Spleen (tissue), 11 donors: ENCODE measurements around the gene MAN2A2. TPM values are rescaled to one million over a fixed set of nuclear protein-coding genes. Genes with fewer than 3 reads are reported as not detected.
A peak's percentile ranks its signal among the peaks of the same experiment; 100 is the strongest.
"Not testable (repeated sequence)": the region's sequence is repeated elsewhere in the genome, so short reads cannot be mapped to it uniquely, and the experiment has no call there.

Source experiments
- DNase-seq: peaks from one replicate; pipeline ENCODE4 v3.0.0-alpha.2; 2020
- H3K27ac ChIP-seq, 8 donors: fragments of 200-600 bp; sonication (generic) in 7 of 8; 1 replicate in 4 of 8; 2 replicates in 4 of 8; pipeline versions ENCODE4 v1.5.0 to v1.8.0; 2016 to 2021; ENCODE audit warnings: inconsistent platforms in 4 of 8, mild to moderate bottlenecking in 4 of 8, moderate library complexity in 1 of 8
- H3K27me3 ChIP-seq, 7 donors: fragments of 200-600 bp; sonication (generic) in 6 of 7; replicated peaks in 1 of 7; 1 replicate in 4 of 7; 2 replicates in 3 of 7; pipeline versions ENCODE4 v1.5.0 to v1.8.0; 2016 to 2021; ENCODE audit warnings: inconsistent platforms in 3 of 7, mild to moderate bottlenecking in 1 of 7
- H3K36me3 ChIP-seq, 6 donors: fragments of 200-600 bp; sonication (generic) in 5 of 6; 1 replicate in 4 of 6; 2 replicates in 2 of 6; pipeline versions ENCODE4 v1.5.0 to v1.8.0; 2016 to 2021; ENCODE audit warnings: inconsistent platforms in 2 of 6
- H3K4me1 ChIP-seq, 6 donors: fragments of 200-600 bp; sonication (generic) in 5 of 6; 1 replicate in 3 of 6; 2 replicates in 3 of 6; pipeline versions ENCODE4 v1.5.0 to v1.8.0; 2016 to 2021; ENCODE audit warnings: inconsistent platforms in 3 of 6
- H3K4me3 ChIP-seq, 8 donors: fragments of 200-600 bp; sonication (generic) in 7 of 8; 1 replicate in 4 of 8; 2 replicates in 4 of 8; pipeline versions ENCODE4 v1.5.0 to v1.8.0; 2016 to 2021; ENCODE audit warnings: inconsistent platforms in 4 of 8, mild to moderate bottlenecking in 4 of 8, moderate library complexity in 2 of 8
- H3K9me3 ChIP-seq, 8 donors: fragments of 200-600 bp; sonication (generic) in 7 of 8; 1 replicate in 4 of 8; 2 replicates in 4 of 8; pipeline versions ENCODE4 v1.5.0 to v1.8.0; 2016 to 2021; ENCODE audit warnings: inconsistent platforms in 4 of 8
- CTCF ChIP-seq, 11 experiments: fragments of 200-600 bp in 7 of 11; fragments of 450-650 bp in 4 of 11; sonication (generic) in 4 of 11; IDR thresholded peaks in 8 of 11; conservative IDR thresholded peaks in 3 of 11; 1 replicate in 7 of 11; 2 replicates in 4 of 11; pipeline versions ENCODE4 v1.4.0 to v1.8.0; 2016 to 2021; ENCODE audit warnings: antibody characterized with exemption in 11 of 11, inconsistent platforms in 4 of 11, mild to moderate bottlenecking in 1 of 11
- POLR2A ChIP-seq, 3 donors: fragments of 450-650 bp; IDR thresholded peaks; one replicate each; pipeline ENCODE4 v1.5.1; 2017; ENCODE audit warnings: antibody characterized with exemption in 3 of 3, mild to moderate bottlenecking in 1 of 3
- POLR2AphosphoS5 ChIP-seq, 3 donors: sonication (generic); formaldehyde crosslinking; IDR thresholded peaks; one replicate each; pipeline ENCODE4 v1.5.1; 2017; ENCODE audit warnings: antibody characterized with exemption in 3 of 3
- WGBS, 5 donors: extraction: QIAGEN DNeasy Blood & Tissue Kit in 3 of 5; methylation state at CpG; one replicate each; pipeline versions ENCODE4 v1.1.5 to v1.1.7; 2013 to 2018; 5-methylcytosine and 5-hydroxymethylcytosine counted together
- intact Hi-C: fragments of 100-400 bp; cut with DNase I; formaldehyde crosslinking; loops from one replicate; pipeline ENCODE4 v1.15.0; 2023; ENCODE audit warnings: low total_unique reads
- polyA plus RNA-seq, 3 donors: library from polyadenylated mRNA; stranded (reverse); fragments of 200-250 nt; gene quantifications; one replicate each; pipeline ENCODE4 v1.2.1, GENCODE V29; 2013
- total RNA-seq, 7 donors: library from RNA; depleted of rRNA in 3 of 7; stranded (reverse); fragments of >200 nt in 3 of 7; fragmentation: NEBNext Ultra II Directional in 4 of 7; extraction: Animal tissue kit (Norgen Biotek cat#: 25700) in 4 of 7; gene quantifications; one replicate each; pipeline versions ENCODE4 v1.1.0 to v1.2.1, GENCODE V29; 2016 to 2021
- donor health status: healthy with polysubstance abuse.
- donor health status: DM: no; HTN: no; CAD: no; lungs with moderate emphysema.
- donor health status: DM: no; HTN: no; CAD: no.
- donor health status: Bipolar disorder and iron deficiency.
- donor health status: healthy.
- donor health status: DM: no; HTN: no; CAD: no.
- donor health status: DM: yes; HTN: yes; CAD: no.

Gene MAN2A2
- total and polyA plus RNA-seq, 10 donors: 13.7 to 167 (median 110) TPM

- Histone ChIP-seq H3K4me3 (peak overlapping the region in 1 of 8 donors; percentile 61), H3K4me1 (peaks cover 0 to 59% (median 16%) of the 10 kb centered on the region in 6 donors), H3K36me3 (peaks cover 16 to 99% (median 93%) of the 10 kb centered on the region in 6 donors), H3K27me3 (no peaks in the 10 kb centered on the region), H3K27ac (peak overlapping the region in 2 of 8 donors; percentile 90 to 93), H3K9me3 (no peaks in the 10 kb centered on the region)
- 90 to 96% (median 96%) methylated on average over 12 of the region's 12 CpGs for WGBS, 5 donors
- TF ChIP-seq POLR2A (IDR thresholded peaks at IDR 0.05) (no peak), CTCF (IDR thresholded peaks at IDR 0.05 in 8 of 11, conservative IDR thresholded peaks at IDR 0.05 in 3 of 11) (no peak), POLR2AphosphoS5 (IDR thresholded peaks at IDR 0.05) (peak in 1 of 3 donors; percentile 45)
- no peak for DNase-seq
- intact Hi-C loops: no loop called here
These were observed 14.5 kb downstream of the MAN2A2 start for GRCh38 chr15:90917569-90917968.

- H3K4me1 ChIP-seq: peaks cover 0 to 52% (median 13%) of the 10 kb centered on the region in 6 donors
- TF ChIP-seq POLR2A (IDR thresholded peaks at IDR 0.05) (no peak), CTCF (IDR thresholded peaks at IDR 0.05 in 8 of 11, conservative IDR thresholded peaks at IDR 0.05 in 3 of 11) (no peak), POLR2AphosphoS5 (IDR thresholded peaks at IDR 0.05) (peak in 1 of 3 donors; percentile 28)
- 92 to 97% (median 96%) methylated on average over 23 of the region's 23 CpGs for WGBS, 5 donors
- H3K4me3 ChIP-seq: no peak overlapping the region
- H3K27me3 ChIP-seq: no peaks in the 10 kb centered on the region
- peaks cover 11 to 98% (median 87%) of the 10 kb centered on the region in 6 donors for H3K36me3 ChIP-seq
- DNase-seq: no peak
- intact Hi-C loops: no loop called here
- peak overlapping the region in 1 of 8 donors; percentile 93 for H3K27ac ChIP-seq
- H3K9me3 ChIP-seq: no peaks in the 10 kb centered on the region
These were observed 15.1 kb downstream of the MAN2A2 start for GRCh38 chr15:90918034-90918788.

- Histone ChIP-seq H3K27me3 (no peaks in the 10 kb centered on the region), H3K36me3 (peaks cover 7 to 96% (median 81%) of the 10 kb centered on the region in 6 donors), H3K27ac (no peak overlapping the region), H3K9me3 (no peaks in the 10 kb centered on the region), H3K4me1 (peaks cover 0 to 46% (median 10%) of the 10 kb centered on the region in 6 donors), H3K4me3 (no peak overlapping the region)
- WGBS, 5 donors: 93 to 98% (median 95%) methylated on average over 6 of the region's 6 CpGs
- DNase-seq: peak; percentile 20
- intact Hi-C loops: no loop called here
- TF ChIP-seq POLR2AphosphoS5 (IDR thresholded peaks at IDR 0.05) (no peak), CTCF (IDR thresholded peaks at IDR 0.05 in 8 of 11, conservative IDR thresholded peaks at IDR 0.05 in 3 of 11) (no peak), POLR2A (IDR thresholded peaks at IDR 0.05) (no peak)
These were observed 15.7 kb downstream of the MAN2A2 start for GRCh38 chr15:90918835-90919234.

- Histone ChIP-seq H3K27ac (no peak overlapping the region), H3K27me3 (no peaks in the 10 kb centered on the region), H3K4me1 (peaks cover 0 to 15% (median 0%) of the 10 kb centered on the region in 6 donors), H3K4me3 (no peak overlapping the region), H3K9me3 (no peaks in the 10 kb centered on the region), H3K36me3 (peaks cover 6 to 76% (median 51%) of the 10 kb centered on the region in 6 donors)
- intact Hi-C loops: no loop called here
- TF ChIP-seq POLR2AphosphoS5 (IDR thresholded peaks at IDR 0.05) (no peak), POLR2A (IDR thresholded peaks at IDR 0.05) (no peak), CTCF (IDR thresholded peaks at IDR 0.05 in 8 of 11, conservative IDR thresholded peaks at IDR 0.05 in 3 of 11) (no peak)
- no peak for DNase-seq
- WGBS, 5 donors: 86 to 94% (median 87%) methylated on average over 4 of the region's 4 CpGs
These were observed 18.8 kb downstream of the MAN2A2 start for GRCh38 chr15:90921887-90922286.

GRCh38 chr15:90922712-90923322, 19.7 kb downstream of the MAN2A2 start:
- DNase-seq, H3K4me1 ChIP-seq: not testable (repeated sequence)
- WGBS, 5 donors: 86 to 94% (median 89%) methylated on average over 7 of the region's 7 CpGs

More at GRCh38 chr15:90922712-90923322, 19.7 kb downstream of the MAN2A2 start:
- Histone ChIP-seq H3K36me3 (peaks cover 6 to 67% (median 42%) of the 10 kb centered on the region in 6 donors), H3K27ac (peak overlapping the region in 1 of 8 donors; percentile 16)
- H3K4me3 ChIP-seq, H3K9me3 ChIP-seq, intact Hi-C loops, H3K27me3 ChIP-seq: not testable (repeated sequence)
